Stimulated activated CD8-positive, alpha-beta memory T cell treated with anti-CD3 and anti-CD28 coated beads, Interleukin-7, amount 100 ng/mL, for 24 hours (primary cell): ENCODE results near the gene CISD3.

Experiments used
- DNase-seq: peaks from one replicate; pipeline ENCODE4 v3.0.0-alpha.2; 2020; ENCODE audit warnings: low read depth

CISD3 gene

DNA sequence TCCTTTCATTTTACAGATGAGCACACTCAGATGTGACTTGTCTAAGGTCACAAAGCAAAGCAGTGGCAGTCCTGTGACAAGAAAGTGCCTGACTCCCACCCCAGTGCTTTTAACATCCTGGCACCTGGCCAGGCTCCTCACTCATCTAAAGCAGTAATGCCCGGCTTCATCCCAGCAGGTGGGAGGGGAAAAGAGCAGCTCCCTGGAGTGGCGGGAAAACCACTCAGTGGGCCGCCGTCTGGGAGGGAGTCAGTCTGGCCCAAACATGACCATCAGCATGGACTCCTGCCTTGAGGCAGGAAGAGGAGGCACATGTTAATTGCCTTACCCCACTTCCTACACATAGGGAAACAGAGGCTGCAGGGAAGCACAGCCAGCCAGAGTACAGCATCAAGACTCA, 15.4 kb downstream of the CISD3 start:
- DNase-seq, result no peak

DNA sequence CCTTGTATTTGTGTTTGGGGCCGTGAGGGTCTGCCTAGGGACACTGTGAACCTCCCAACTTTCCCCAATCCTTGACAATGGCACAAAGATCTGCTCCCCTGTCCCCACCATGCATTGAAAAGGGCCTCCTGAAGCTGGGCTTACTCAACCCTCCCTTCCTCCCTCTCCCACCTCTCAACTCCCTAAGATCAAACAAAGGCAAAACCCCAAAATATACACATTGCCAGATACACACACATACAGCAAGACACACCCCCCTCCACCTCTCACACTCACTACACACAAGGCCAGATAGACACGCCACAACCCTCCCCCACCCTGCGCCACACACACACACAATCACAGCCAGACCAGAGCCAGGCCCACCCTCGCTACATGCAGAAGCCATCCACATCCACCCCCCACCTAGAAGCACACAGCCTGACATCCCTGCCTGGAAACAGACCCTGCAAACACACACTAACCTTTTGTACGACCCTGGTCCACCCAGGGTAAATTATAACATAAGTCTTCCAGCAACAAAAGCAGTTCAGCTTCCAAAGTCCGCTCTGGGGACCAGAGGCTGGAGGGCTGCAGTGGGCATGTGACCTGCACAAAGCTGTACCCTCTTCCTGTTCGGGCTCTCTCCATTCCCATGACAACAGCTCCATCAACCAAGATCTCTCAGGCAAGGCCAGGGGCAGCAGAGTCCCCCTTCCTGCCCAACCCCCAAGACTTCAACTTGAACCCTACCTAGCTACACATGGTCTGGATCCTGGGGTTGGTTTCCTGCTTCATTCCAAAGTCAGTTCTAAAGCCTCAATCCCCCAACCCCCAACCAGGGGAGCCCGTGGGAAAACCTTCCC, 16.1 kb downstream of the CISD3 start:
- no peak for DNase-seq

DNA sequence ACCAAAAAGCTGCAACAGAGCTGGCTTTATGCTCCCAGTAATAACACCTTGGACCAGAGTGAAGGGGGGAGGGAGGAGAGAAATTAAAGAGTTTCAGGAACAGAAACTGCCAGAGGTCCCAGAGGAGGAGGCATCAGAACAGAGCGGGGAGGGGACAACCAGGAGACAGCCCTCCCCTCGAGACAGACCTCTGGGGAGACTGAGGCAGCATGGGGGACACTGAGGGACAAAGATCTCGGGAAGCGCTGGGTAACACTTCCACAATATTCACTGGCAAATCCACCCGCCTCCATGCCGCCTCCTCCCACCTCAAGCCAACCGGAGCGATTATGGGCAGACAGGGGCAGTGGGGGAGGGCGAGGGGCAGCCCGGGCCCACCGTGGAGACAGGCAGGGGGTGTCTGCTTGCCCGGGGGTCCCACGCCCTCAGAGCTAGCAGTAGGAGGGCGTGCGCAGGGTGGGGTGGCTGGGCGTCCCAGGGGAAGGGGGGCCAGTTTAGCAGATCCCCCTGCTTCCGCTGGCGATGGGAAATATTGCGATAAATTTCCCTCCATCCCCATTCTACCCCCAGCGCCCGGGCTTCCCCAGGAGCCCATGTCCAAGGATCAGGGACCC, 16.8 kb downstream of the CISD3 start:
- DNase-seq, result no peak

DNA sequence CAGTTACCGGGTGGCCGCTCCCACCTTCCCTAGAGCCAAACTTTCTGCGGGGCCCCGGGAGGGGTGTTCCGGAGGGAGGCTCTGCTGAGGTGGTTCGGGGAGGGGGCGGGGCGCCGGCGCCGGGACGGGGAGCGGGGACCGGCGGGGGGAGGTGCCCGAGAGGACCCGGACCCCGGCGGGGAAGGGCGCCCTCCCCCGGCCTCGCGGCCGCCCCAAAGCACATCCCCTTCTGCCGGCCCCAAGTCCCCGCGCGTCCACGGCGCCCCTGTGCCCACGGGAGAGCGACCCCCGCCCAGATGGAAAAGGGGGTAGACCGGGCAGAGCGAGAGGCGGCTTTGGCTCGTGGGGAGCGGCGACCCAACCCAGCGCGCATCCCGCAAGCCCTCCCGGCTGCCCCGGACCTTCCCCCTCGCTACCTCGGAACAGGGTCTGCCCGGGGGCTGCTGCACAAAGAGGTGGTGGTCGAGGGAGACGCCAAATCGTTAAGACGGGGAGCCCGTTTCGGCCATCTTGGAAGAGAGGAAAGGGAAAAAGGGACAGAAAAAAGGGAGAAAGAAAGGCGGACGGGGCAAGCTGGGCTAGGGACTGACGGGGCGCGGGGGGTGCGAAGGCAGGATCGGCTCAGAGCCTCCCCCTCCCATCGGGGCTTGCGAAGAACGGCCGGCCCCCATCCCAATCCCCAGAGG, 17.5 kb downstream of the CISD3 start:
- DNase-seq, result no peak

DNA sequence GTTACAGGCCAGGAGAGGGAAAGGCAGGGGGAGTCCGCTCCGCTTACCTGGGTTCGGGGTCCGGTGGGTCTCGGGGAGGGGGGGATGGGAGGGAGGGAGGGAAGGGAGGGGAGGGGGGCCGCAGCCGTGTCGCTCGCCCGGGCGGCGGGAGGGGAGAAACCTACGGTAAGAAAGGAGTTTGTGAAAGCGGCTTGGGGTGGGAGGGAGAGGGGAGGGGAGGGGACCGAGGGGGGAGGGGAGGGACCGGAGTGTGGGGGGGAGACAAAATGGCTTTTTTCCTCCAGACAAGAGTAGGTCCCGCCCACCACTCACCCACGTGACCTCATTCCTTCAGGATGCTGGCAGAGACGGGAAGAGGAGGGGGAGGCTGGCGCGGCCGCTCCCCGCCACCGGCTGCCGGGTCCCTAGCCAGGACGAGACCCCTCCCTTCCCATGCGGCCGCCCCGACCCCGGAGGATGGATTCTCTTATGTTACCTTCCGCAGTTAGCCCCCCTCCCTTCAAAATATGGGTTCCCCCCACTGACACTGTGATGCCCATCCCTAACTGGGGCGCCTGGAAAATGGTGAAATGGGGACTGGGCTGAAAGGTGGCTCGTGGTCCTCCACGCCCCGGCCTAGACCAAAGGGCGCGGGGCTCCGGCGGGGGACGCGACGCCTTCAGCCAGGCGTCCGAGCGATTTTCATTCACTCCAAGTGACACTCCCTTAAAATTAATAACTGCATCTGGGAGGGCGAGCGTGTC, 18.2 kb downstream of the CISD3 start, which contains the start of gene PCGF2:
PCGF2 (minus strand) TSS at position 188 of the 743 bp plus-strand sequence. CDS start 7,934 bp downstream, outside the sequence.
- no peak for DNase-seq

DNA sequence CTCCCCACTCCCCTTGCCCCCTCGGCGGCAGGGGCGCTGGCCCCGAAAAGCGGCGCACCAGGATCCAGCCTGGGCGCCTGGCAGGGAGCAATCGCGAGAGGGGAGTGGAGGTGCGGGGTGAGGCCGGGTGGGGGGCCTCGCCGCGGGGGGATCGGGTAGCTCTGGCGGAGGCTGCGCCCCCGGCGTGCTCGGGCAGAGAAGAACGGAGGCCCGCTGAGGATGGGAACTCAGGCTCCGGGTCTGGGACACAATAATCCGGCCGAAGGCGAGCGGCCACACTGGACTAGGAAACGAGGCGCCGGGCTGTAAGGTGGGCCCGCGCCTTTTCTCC, 18.7 kb downstream of the CISD3 start:
- no peak for DNase-seq

DNA sequence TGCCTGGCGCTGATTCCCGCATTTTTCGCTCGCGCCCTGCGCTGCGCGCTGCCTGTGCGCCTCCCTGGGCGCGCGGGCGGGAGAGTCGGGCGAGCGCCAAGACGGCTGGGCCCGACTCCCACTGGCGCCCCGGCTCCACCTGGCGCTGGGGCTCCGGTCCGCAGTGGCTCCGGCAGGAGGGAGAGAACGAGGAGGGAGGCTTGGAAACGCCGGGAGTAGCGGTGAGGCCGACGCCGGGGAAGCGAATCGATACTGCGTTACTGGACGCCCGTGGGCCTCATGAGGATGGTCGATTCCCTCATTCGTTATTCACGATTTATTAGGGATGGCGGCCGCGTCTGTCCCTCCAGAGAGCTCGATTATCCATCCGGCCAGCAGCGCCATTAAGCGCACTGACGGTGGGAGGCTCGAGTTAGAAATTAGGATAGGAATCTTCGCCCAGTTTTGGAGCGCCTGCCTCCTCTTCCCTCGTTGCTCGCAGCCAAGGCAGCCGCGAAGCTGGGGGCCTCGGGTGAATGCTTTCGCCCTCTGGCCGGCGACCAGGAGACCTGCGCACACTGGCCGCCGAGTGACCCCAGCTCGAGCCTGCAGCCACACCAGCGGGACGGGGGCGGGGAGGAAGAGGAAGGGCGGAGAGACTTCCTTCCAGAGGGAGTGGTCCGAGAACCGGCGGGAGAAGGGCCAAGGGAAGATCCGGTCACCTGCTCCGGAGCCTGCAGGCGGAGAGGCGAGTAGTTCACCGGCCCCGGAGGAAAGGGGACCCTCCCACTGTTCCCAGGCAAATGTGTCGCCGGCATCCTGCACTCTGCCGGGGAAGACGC, 19.3 kb downstream of the CISD3 start:
- DNase-seq, result no peak

DNA sequence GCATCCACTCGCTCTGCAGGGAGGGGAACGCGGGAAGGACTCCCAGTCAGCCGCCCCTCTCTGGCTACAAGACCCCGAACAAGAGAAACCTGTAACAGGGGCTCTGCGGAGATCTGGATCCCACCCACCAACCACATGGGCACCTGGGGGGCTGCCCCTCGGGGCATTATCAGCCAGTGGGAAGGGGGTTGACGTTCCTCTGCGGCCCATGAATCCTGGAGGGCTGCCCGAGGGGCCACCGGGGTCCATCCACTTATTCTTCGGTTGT, 19.8 kb downstream of the CISD3 start:
- DNase-seq, result no peak

DNA sequence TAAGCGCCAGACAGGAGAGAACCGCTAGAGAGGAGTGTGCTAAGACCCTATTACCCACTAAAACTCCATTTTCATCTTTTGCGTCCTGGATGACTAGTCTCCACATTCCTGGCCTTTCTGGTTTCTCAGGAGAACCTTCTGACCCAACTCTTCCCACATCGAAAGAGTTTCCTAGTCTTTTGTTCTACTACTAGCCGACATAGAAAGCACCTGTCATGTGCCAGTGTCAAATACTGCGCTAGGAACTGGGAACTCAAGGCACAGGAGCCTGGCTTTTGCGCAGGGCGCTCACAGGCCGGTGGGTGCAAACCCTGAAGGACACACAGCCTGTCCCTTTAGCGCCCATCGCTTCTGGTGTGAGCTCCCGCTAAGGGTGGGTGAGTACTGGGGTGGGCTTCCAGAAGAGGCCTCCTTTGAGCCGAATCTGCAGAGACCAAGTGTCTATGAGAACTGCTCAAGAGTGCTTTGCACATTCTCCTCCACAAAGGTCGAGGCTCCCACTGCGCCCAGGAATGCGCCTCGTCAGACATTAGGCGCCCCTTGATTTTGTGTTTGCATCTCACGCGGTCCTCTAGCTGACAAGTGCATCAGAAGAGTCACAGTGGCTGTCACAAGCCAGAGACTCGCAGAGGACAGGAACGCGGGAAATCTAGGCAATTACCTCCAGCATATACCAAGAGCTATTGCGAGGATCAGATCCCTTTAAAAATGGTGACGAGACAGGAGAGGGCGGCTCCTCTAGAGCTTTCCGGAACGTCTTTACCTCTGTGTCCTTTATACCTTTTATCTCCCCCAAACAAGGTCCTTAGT, 20.4 kb downstream of the CISD3 start:
- no peak for DNase-seq

DNA sequence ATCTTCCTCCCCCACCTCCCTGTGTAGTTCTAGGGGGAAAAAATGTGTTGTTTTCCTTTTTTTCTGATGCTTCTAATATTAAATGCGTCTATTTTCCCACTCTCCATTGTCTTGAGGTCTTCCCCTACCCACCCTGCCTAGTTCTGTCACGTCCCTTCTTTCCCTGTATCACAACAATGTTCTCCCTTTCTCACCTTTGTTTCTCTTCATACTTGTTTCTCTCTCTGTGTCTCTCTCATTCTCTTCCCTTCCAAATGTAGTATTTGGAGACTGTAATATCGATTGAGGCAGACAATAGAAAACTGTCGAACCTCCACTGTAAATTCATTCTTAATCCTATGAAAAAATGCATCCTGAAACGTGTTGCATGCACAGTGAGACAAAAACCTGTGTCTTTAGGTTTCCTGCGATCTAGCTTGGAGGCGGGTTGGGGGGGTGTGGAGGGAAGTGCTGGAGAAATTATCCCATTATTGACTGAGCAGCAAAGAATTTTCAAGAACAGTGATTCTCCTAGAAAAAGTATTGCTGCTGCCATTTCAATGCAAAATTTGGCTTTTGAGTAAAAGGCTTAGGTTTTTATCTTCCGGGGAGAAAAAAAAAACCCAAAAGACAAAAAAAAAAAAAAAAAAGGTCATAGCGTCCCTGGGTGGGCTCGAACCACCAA, 21.1 kb downstream of the CISD3 start:
- no peak for DNase-seq

DNA sequence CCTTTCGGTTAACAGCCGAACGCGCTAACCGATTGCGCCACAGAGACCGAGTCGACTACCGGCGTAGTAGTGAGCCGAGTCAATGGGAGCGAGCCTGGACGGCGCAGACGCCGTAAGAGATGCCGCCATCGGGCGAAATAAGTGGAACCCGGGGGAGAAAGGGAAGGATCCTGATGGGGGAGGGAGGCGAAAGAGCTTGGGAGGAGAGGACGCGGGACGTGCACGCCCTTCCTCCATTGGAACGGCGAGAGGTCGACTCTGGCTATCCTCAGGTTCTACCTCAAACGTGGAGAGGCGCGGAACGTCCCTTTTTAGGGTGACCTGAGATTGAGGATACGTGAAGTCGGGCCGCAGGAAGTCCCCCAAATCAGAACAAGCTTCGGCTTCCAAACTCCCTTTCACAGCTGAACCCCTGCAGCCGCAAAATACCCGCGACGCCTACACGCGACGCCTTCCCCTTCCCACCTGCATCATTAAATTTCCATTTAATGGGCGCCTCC, 21.7 kb downstream of the CISD3 start:
- peak; percentile 77 for DNase-seq

DNA sequence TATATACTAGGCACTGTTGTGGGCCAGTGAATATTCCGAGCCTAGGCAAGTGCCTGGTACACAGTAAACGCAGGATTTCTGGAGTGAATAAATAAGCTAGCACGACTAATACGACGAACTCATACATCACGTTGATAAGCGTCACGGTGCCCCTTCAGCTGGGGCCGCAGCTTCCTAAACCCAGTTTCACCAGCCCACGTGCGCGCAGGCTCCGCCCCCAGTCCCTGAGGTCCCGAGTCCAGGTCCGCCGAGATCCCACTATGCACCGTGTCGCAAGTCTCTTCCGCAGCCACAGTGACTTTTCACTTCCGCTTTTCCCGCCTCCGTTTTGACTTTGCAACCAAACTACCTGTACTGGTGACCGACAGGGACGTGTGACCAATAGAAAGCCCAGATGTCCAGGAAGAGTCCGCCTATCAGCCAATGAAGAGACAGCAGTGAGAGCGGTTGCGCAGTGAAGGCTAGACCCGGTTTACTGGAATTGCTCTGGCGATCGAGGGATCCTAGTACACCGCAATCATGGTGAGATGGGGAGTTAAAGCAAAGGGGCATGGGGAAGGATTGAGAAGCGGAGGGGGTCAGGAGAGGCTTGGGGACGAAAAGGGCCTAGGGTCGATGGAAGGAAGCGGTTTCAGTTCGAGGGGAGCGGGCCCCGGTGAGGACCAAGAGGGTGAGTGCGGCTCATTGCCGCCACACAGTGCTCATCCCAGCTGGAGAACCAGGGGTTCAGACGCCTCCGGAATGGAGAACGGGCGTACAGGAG, 22.3 kb downstream of the CISD3 start, which contains the start of gene PSMB3:
PSMB3 (plus strand) TSS at position 434 of the 763 bp plus-strand sequence; CDS start at position 520, 86 bp downstream.
- DNase-seq, result peak; percentile 88

DNA sequence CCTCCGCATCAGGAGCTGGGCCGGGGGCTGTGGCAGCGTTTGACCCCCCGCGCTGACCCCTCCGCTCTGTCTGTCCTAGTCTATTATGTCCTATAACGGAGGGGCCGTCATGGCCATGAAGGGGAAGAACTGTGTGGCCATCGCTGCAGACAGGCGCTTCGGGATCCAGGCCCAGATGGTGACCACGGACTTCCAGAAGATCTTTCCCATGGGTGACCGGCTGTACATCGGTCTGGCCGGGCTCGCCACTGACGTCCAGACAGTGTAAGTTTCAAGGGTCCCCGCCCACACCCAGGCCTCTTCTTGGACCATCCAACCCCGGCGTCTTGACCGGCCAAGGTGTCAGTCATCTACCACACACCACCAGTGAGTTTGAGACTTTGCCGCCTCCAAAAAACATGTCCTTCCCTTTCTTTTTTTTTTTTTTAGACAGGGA, 22.9 kb downstream of the CISD3 start:
- no peak for DNase-seq

DNA sequence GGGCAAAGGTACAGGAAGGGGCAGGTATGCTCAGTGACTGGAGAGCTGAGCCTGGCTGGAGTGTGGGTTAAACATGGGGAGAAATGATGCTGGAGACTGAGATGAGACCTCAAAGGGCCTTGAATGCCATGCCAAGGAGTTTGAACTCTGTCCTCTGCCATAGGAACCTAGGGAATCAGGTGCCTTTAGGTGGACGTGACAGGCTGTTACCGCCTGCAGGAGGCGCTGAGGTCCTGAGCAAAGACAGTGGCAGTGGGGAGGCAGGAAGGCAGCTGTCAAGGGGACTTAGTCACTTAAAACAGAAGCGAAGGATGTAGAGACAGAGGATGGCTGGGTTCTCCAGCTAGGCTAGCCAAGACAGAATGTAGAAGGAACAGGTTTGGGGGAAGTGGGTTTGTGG, 31.5 kb downstream of the CISD3 start:
- DNase-seq, result no peak

DNA sequence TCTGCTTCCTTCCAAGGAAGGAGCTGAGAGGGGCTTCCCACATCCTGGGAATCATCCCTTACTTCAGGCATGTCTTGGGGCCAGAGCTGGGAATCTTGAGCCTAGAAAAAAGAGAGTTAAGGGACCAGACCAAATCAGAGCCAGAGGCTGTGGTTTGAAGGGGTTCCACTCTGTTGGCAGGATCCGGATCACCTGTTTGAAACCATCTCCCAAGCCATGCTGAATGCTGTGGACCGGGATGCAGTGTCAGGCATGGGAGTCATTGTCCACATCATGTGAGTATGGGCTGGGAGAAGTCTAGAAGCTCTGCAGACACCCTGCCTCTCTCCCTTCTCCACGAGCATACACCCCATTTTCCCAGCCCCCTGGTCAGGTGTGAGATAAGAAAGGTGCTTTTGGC, 32.1 kb downstream of the CISD3 start:
- DNase-seq, result no peak

DNA sequence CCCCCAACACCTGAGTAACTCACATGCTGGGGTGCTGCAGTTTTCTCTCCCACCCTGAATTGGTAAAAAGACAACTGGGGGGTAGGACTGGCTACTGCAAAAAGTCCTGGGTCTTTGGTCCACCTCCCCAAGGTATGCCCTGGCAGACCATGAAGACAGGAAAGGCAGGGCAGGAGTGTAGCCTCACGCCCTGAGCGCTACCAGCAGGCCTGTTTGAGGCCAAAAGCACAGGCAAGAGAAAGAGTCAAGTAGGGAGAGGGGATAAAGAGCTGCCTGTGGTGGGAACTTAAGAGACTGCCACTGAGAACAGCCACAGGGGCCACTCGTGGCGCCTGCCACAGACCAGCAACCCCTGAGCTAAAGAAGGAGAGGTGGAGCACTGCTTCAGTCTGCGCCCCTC, 36.2 kb downstream of the CISD3 start:
- no peak for DNase-seq

DNA sequence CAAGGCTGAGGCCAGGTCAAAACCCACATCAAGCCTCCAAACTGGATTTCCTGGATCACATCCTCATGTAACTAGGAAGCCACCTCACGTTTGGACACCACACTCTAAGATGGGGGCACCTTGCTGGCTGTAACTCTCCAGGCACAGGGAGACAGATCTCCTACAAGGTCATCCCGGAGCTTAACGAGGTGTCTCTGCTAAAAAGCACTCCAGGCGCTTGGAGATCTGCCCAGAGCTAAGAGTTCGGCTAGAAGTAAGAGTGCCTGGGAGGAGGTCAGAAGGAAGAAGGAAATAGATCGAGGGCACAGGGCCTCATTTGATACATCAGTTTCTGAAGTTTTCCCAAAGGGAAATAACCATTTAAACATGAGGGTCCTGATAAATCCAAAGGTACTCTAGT, 38.3 kb downstream of the CISD3 start:
- no peak for DNase-seq

DNA sequence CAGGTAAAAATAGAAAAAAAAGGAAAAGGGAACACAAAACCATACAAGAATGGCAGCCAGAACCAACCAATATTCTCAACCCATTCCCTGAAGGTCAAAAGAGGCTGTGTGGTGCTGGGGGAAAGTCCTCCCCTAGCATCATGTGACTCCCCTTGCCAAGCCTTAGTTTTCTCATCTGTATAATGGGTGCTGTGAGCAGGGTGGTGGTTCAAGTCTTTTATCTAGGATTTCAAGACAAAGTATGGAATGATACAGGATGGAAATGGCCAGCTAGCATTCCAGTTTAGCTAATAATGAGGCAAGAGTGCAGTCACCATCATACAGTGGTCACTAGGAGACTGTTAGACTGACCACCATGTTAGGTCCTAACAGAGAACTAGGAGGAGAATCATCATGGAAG, 43.1 kb downstream of the CISD3 start:
- no peak for DNase-seq

DNA sequence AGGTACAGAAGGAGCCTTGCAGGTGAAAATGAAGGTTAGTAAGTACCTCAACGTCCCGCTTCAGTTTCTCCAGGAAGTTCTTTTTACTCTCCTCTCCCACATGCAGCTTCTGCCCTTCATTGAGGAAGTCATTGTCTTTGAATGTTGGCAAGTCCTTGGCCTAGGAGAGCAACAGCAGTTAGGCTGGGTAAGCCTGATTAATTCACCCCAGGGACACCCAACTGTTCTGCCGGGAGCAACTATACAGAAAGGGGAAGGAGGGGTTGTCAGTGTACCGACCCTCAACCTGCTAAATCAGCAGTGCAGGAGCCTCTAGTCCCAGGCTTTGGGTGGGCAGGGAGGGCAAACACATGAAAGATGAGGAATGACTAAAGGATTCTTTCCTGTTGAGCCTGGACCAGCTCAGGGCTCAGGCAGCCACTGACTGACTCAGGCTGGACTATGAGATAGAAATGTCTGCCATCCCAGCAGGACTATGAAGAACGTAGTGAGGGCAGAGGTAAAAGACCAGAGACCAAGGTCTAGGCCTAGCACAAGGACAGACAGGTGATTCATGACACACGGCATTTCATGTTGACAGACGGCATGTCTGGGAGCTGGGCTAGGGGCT, 47.6 kb downstream of the CISD3 start:
- DNase-seq, result no peak
